Caco-2 (cell line): Measurements from ENCODE around the gene PXT1. TPM values are rescaled to one million over a fixed set of nuclear protein-coding genes. Genes with fewer than 3 reads are reported as not detected.

Source experiments
- BruUV-seq: library from RNA; stranded (reverse); fragments of 400-500 nt; replicated peaks from 2 replicates; lab custom pipeline; 2021; lab: Mats Ljungman, UMichigan
- CTCF ChIA-PET: fragments of 300-600 bp; sonication (Branson Sonifier 250); formaldehyde crosslinking; loops from one replicate; lab custom pipeline; 2022; ENCODE audit warnings: antibody characterized with exemption; lab: Charles Lee
- POLR2A ChIA-PET: fragments of 300-600 bp; sonication (Branson Sonifier 250); formaldehyde crosslinking; loops from one replicate; lab custom pipeline; 2022; ENCODE audit warnings: antibody characterized with exemption; lab: Charles Lee
- DNase-seq, 2 experiments: peaks; one replicate each; pipeline versions ENCODE4 v3.0.0 to v3.0.0-alpha.2; 2020 to 2022
- H3K27me3 ChIP-seq: replicated peaks from 2 replicates; pipeline ENCODE4 v1.6.0; 2011; ENCODE audit warnings: low read length; ENCODE audit not compliant: control insufficient read depth, insufficient read depth
- H3K36me3 ChIP-seq: 2 replicates; pipeline ENCODE4 v1.5.1; 2011; ENCODE audit warnings: low read length; ENCODE audit not compliant: control insufficient read depth, insufficient read depth
- H3K4me1 ChIP-seq: fragments of 250-450 bp; sonication (Bioruptor Pico); 2 replicates; pipeline ENCODE4 v1.5.1; 2020; ENCODE audit warnings: mild to moderate bottlenecking
- H3K4me3 ChIP-seq: 2 replicates; pipeline ENCODE4 v1.5.1; 2011; ENCODE audit warnings: low read depth, mild to moderate bottlenecking, control low read depth, low read length
- H3K9me3 ChIP-seq: fragments of 250-450 bp; sonication (Bioruptor Pico); 2 replicates; pipeline ENCODE4 v1.5.1; 2020; ENCODE audit warnings: mild to moderate bottlenecking, moderate library complexity
- H3K27ac Mint-ChIP-seq: one replicate; pipeline ENCODE4 v1.8.0; 2022; ENCODE audit warnings: mixed read lengths; ENCODE audit not compliant: unreplicated experiment
- H3K27me3 Mint-ChIP-seq: one replicate; pipeline ENCODE4 v1.8.0; 2022; ENCODE audit warnings: mixed read lengths; ENCODE audit not compliant: insufficient read depth, unreplicated experiment
- H3K36me3 Mint-ChIP-seq: one replicate; pipeline ENCODE4 v1.8.0; 2022; ENCODE audit warnings: mild to moderate bottlenecking, mixed read lengths; ENCODE audit not compliant: insufficient read depth, unreplicated experiment
- H3K4me1 Mint-ChIP-seq: one replicate; pipeline ENCODE4 v1.8.0; 2022; ENCODE audit warnings: low read depth, mixed read lengths; ENCODE audit not compliant: unreplicated experiment
- H3K4me3 Mint-ChIP-seq: one replicate; pipeline ENCODE4 v1.8.0; 2022; ENCODE audit warnings: mild to moderate bottlenecking, moderate library complexity, mixed read lengths; ENCODE audit not compliant: unreplicated experiment
- H3K9me3 Mint-ChIP-seq: one replicate; pipeline ENCODE4 v1.8.0; 2022; ENCODE audit warnings: mixed read lengths; ENCODE audit not compliant: unreplicated experiment
- CTCF ChIP-seq, 2 experiments: fragments of 200-600 bp in 1 of 2; IDR thresholded peaks; 1 replicate in 1 of 2; 2 replicates in 1 of 2; pipeline versions ENCODE4 v1.5.1 to v1.8.0; 2011 to 2022; ENCODE audit warnings: antibody characterized with exemption in 1 of 2, control low read depth in 1 of 2, inconsistent platforms in 1 of 2, low read depth in 1 of 2, low read length in 1 of 2, mild to moderate bottlenecking in 1 of 2, moderate library complexity in 1 of 2; ENCODE audit not compliant: insufficient read depth in 1 of 2, severe bottlenecking in 1 of 2, unreplicated experiment in 1 of 2
- intact Hi-C: fragments of 100-400 bp; cut with micrococcal nuclease; formaldehyde crosslinking; loops from one replicate; pipeline ENCODE4 v1.10.0; 2022; ENCODE audit not compliant: unreplicated experiment
- total RNA-seq: library from RNA; stranded (reverse); gene quantifications from 2 replicates; pipeline ENCODE4 v1.2.3, GENCODE V29; 2022

PXT1 gene
- total RNA-seq, 1 experiment from 2014 or later: not detected

- ChIA-PET POLR2A (no interaction called here), CTCF (no interaction called here)
- Histone ChIP-seq H3K4me3 (no peak overlapping the region), H3K9me3 (no peaks in the 10 kb centered on the region), H3K4me1 (no peaks in the 10 kb centered on the region), H3K36me3 (no peaks in the 10 kb centered on the region), H3K27me3 (no peaks in the 10 kb centered on the region)
- intact Hi-C loops: no loop called here
- peaks cover 4% of the 10 kb centered on the region for H3K36me3 Mint-ChIP-seq
- no peak overlapping the region for H3K27ac Mint-ChIP-seq
- TF ChIP-seq CTCF (IDR thresholded peaks at IDR 0.05; ENCODE audit: insufficient read depth in 1 of 2, low read depth in 1 of 2, low read length in 1 of 2, severe bottlenecking in 1 of 2, unreplicated experiment in 1 of 2): no peak
- DNase-seq: no peak
- BruUV-seq: no TSS peak
- no peaks in the 10 kb centered on the region for H3K27me3 Mint-ChIP-seq
- H3K4me3 Mint-ChIP-seq: no peak overlapping the region
- no peaks in the 10 kb centered on the region for H3K4me1 Mint-ChIP-seq
- no peaks in the 10 kb centered on the region for H3K9me3 Mint-ChIP-seq
These were observed 19.0 kb upstream of the PXT1 start for GRCh38 chr6:36461646-36462045.

GRCh38 chr6:36460916-36461315 lies 18.3 kb upstream of the PXT1 start:
- no peak overlapping the region for H3K4me3 ChIP-seq
- CTCF ChIA-PET: no interaction called here
- POLR2A ChIA-PET: no interaction called here
- Mint-ChIP-seq H3K4me1 (no peaks in the 10 kb centered on the region), H3K36me3 (no peaks in the 10 kb centered on the region), H3K4me3 (no peak overlapping the region), H3K27ac (no peak overlapping the region), H3K27me3 (no peaks in the 10 kb centered on the region), H3K9me3 (no peaks in the 10 kb centered on the region)
- no peaks in the 10 kb centered on the region for H3K36me3 ChIP-seq
- H3K9me3 ChIP-seq: no peaks in the 10 kb centered on the region
- TF ChIP-seq CTCF (IDR thresholded peaks at IDR 0.05; ENCODE audit: insufficient read depth in 1 of 2, low read depth in 1 of 2, low read length in 1 of 2, severe bottlenecking in 1 of 2, unreplicated experiment in 1 of 2): no peak
- DNase-seq: no peak
- intact Hi-C loops: no loop called here
- no peaks in the 10 kb centered on the region for H3K4me1 ChIP-seq
- no TSS peak for BruUV-seq
- H3K27me3 ChIP-seq: no peaks in the 10 kb centered on the region

GRCh38 chr6:36459501-36459900 lies 16.8 kb upstream of the PXT1 start:
- H3K4me1 Mint-ChIP-seq: no peaks in the 10 kb centered on the region
- no peak for DNase-seq
- ChIA-PET CTCF (no interaction called here), POLR2A (no interaction called here)
- H3K36me3 Mint-ChIP-seq: no peaks in the 10 kb centered on the region
- TF ChIP-seq CTCF (IDR thresholded peaks at IDR 0.05; ENCODE audit: insufficient read depth in 1 of 2, low read depth in 1 of 2, low read length in 1 of 2, severe bottlenecking in 1 of 2, unreplicated experiment in 1 of 2): no peak
- intact Hi-C loops: no loop called here
- no peak overlapping the region for H3K4me3 Mint-ChIP-seq
- no peaks in the 10 kb centered on the region for H3K9me3 ChIP-seq
- no TSS peak for BruUV-seq
- no peaks in the 10 kb centered on the region for H3K36me3 ChIP-seq
- no peaks in the 10 kb centered on the region for H3K9me3 Mint-ChIP-seq
- H3K4me3 ChIP-seq: no peak overlapping the region
- H3K4me1 ChIP-seq: peaks cover 10% of the 10 kb centered on the region; the same call in 1 of the 2 replicates
- no peaks in the 10 kb centered on the region for H3K27me3 ChIP-seq
- no peaks in the 10 kb centered on the region for H3K27me3 Mint-ChIP-seq
- H3K27ac Mint-ChIP-seq: no peak overlapping the region
